Measurements from ENCODE around the gene SDHAF2.
"Not testable (repeated sequence)": the region's sequence is repeated elsewhere in the genome, so short reads cannot be mapped to it uniquely, and the experiment has no call there.

Gene SDHAF2

DNA sequence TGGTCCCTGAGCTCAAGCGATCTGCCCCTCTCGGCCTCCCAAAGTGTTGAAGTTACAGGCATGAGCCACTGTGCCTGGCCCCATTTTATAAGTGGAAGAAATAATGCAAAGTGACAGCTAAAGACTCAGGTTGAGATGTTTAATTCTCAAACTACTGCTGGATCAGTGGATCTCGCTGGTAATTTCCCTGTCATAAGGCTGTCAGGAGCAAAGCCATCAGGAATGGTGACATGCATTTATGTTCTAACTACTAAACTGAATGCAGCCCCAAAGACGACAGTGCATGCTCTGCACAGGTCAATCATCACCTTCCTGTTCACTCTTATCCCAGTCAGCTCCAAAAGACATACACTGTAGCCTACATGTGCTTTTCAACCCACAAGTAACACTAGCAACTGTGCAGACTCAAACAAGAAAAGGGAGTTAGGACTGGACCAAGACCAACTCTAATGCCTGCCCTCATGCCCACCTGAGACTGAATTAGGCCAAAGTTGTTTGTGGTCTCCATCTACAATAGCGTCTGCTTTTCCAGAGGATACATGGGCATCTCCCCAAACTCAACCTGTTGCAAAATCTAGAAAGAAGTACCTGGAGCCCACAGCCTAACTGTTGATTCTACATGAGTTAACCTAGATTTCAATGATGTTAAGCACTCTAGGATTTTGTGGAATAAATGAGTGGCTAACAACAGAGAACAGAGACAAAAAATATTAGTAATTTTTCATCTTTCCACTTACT lies 22.8 kb upstream of the SDHAF2 start:
- no peaks in the 10 kb centered on the region for H3K9me3 Mint-ChIP-seq
- H3K4me3 Mint-ChIP-seq = no peak overlapping the region
- H3K4me1 Mint-ChIP-seq (ENCODE audit: low read depth in 2 of 2) = peaks cover 3% of the 10 kb centered on the region in 2 donors
- peak overlapping the region in 1 of 2 donors; percentile 41 for H3K27ac Mint-ChIP-seq
- H3K36me3 Mint-ChIP-seq (ENCODE audit: insufficient read depth) = peaks cover 79% of the 10 kb centered on the region
- no peaks in the 10 kb centered on the region for H3K27me3 Mint-ChIP-seq
- ATAC-seq (replicated peaks) (no peak), DNase-seq (no peak)

DNA sequence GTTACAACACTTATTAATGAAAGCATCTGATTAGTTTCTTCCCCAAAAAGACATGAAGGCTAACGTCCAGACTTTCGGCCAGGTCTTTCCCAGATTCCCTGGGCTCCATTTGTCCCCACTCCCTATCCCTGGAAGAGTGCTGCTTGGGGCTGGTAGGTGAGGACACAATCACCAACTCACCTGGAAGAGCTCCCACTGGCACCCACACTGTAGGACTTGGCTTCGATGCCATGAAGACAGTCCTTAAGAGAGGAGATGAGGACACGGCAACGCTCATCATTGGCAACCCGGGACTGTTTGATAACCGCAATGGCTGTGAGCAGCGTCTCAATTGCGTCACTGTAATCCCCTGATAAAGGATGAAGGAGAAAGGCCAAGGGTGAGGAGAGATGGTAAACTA lies 18.3 kb upstream of the SDHAF2 start:
- H3K4me3 Mint-ChIP-seq = no peak overlapping the region
- H3K36me3 Mint-ChIP-seq (ENCODE audit: insufficient read depth) = peaks cover 97% of the 10 kb centered on the region
- H3K9me3 Mint-ChIP-seq = no peaks in the 10 kb centered on the region
- H3K27ac Mint-ChIP-seq = no peak overlapping the region
- ATAC-seq (replicated peaks) (no peak), DNase-seq (no peak)
- no peaks in the 10 kb centered on the region for H3K27me3 Mint-ChIP-seq
- peaks cover 3 to 4% of the 10 kb centered on the region in 2 donors for H3K4me1 Mint-ChIP-seq (ENCODE audit: low read depth in 2 of 2)

GRCh38 chr11:61413496-61413895 lies 16.4 kb upstream of the SDHAF2 start:
- DNase-seq (no peak), ATAC-seq (replicated peaks) (no peak)
- H3K9me3 Mint-ChIP-seq = no peaks in the 10 kb centered on the region
- no peaks in the 10 kb centered on the region for H3K27me3 Mint-ChIP-seq
- no peak overlapping the region for H3K4me3 Mint-ChIP-seq
- H3K27ac Mint-ChIP-seq = peak overlapping the region; percentile 49 to 57
- H3K4me1 Mint-ChIP-seq (ENCODE audit: low read depth in 2 of 2) = peaks cover 8 to 19% of the 10 kb centered on the region in 2 donors
- H3K36me3 Mint-ChIP-seq (ENCODE audit: insufficient read depth) = peaks cover 85% of the 10 kb centered on the region

DNA sequence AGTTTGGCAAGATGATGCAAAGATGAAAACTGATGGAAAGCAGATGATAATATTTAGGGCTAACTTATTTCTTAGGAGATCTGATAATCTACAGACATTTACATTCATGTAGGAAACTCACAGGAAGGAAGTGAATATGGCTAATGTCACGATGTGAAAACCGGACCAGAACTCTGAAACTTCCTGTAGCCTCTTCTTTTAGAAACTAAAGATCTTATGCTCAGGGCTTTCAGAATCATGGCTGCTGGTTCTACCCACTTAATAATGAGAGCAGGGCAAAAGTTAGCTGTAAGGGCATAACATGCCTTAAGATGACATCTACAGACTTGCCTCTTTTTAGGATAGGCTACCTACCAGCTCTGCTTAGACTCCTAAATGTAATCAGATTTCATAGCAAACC lies 15.4 kb upstream of the SDHAF2 start:
- ATAC-seq (replicated peaks) (no peak), DNase-seq (no peak)
- Mint-ChIP-seq H3K9me3 (no peaks in the 10 kb centered on the region), H3K27me3 (no peaks in the 10 kb centered on the region), H3K36me3 (ENCODE audit: insufficient read depth) (peaks cover 85% of the 10 kb centered on the region), H3K4me3 (no peak overlapping the region), H3K4me1 (ENCODE audit: low read depth in 2 of 2) (peaks cover 8 to 24% of the 10 kb centered on the region in 2 donors), H3K27ac (peak overlapping the region; percentile 38 to 57)

DNA sequence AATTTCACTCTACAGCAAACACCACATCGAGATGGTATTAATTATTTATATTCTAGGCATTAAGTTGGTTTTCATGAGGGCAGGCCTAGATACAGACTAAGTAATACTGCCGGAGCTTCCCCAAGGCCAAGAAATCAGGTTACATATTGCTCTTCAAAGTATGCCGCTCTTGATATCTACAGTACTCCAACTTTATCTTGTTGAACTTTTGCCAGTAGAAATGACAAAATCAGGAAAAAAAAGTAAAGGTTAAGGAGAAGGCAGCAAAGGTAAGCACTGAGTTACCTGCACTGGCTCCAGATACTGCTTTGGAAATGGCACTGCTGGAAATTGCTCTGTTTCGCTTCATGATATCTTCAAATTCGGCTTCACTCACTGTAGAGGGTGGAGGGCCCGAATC lies 14.5 kb upstream of the SDHAF2 start:
- no peaks in the 10 kb centered on the region for H3K9me3 Mint-ChIP-seq
- no peak for DNase-seq
- H3K27me3 Mint-ChIP-seq = no peaks in the 10 kb centered on the region

GRCh38 chr11:61416941-61417340 lies 13.0 kb upstream of the SDHAF2 start:
- peaks cover 87% of the 10 kb centered on the region for H3K36me3 Mint-ChIP-seq (ENCODE audit: insufficient read depth)
- no peak overlapping the region for H3K27ac Mint-ChIP-seq
- peaks cover 13 to 40% of the 10 kb centered on the region in 2 donors for H3K4me1 Mint-ChIP-seq (ENCODE audit: low read depth in 2 of 2)
- H3K27me3 Mint-ChIP-seq = no peaks in the 10 kb centered on the region
- no peaks in the 10 kb centered on the region for H3K9me3 Mint-ChIP-seq
- ATAC-seq (replicated peaks) = no peak
- no peak overlapping the region for H3K4me3 Mint-ChIP-seq
- DNase-seq = no peak

More for the DNA sequence above, 14.5 kb upstream of the SDHAF2 start:
- Mint-ChIP-seq H3K27ac (no peak overlapping the region), H3K4me3 (no peak overlapping the region), H3K36me3 (ENCODE audit: insufficient read depth) (peaks cover 87% of the 10 kb centered on the region), H3K4me1 (ENCODE audit: low read depth in 2 of 2) (peaks cover 11 to 30% of the 10 kb centered on the region in 2 donors)
- ATAC-seq (replicated peaks) = no peak

GRCh38 chr11:61417670-61418069 lies 12.3 kb upstream of the SDHAF2 start:
- Mint-ChIP-seq H3K9me3 (no peaks in the 10 kb centered on the region), H3K27me3 (no peaks in the 10 kb centered on the region), H3K36me3 (ENCODE audit: insufficient read depth) (peaks cover 87% of the 10 kb centered on the region), H3K4me1 (ENCODE audit: low read depth in 2 of 2) (peaks cover 14 to 47% of the 10 kb centered on the region in 2 donors), H3K4me3 (no peak overlapping the region), H3K27ac (peak overlapping the region; percentile 2 to 63)
- ATAC-seq (replicated peaks) = no peak
- no peak for DNase-seq

GRCh38 chr11:61418136-61418535 lies 11.8 kb upstream of the SDHAF2 start:
- peak overlapping the region; percentile 2 to 63 for H3K27ac Mint-ChIP-seq
- no peaks in the 10 kb centered on the region for H3K9me3 Mint-ChIP-seq
- H3K4me3 Mint-ChIP-seq = no peak overlapping the region
- ATAC-seq (replicated peaks) = no peak
- no peak for DNase-seq
- H3K27me3 Mint-ChIP-seq = no peaks in the 10 kb centered on the region
- H3K36me3 Mint-ChIP-seq (ENCODE audit: insufficient read depth) = peaks cover 85% of the 10 kb centered on the region
- H3K4me1 Mint-ChIP-seq (ENCODE audit: low read depth in 2 of 2) = peaks cover 15 to 49% of the 10 kb centered on the region in 2 donors

DNA sequence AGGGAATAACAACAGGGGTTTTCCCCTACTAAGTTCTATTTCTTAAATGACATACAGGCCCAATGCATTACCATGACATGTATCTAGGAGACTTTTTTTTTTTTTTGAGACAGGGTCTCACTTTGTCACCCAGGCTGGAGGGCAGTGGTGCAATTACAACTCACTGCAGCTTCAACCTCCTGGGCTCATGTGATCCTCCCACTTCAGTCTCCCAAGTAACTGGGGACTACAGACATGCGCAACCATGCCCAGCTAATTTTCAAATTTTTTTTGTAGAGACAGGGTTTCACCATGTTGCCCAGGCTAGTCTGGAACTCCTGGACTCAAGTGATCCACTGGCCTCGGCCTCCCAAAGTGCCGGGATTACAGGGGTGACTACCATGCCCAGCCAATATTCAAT lies 7.7 kb upstream of the SDHAF2 start:
- H3K36me3 Mint-ChIP-seq (ENCODE audit: insufficient read depth) = peaks cover 89% of the 10 kb centered on the region
- peaks cover 20 to 62% of the 10 kb centered on the region in 2 donors for H3K4me1 Mint-ChIP-seq (ENCODE audit: low read depth in 2 of 2)
- H3K27ac Mint-ChIP-seq = peak overlapping the region in 1 of 2 donors; percentile 64
- no peak for DNase-seq
- no peak overlapping the region for H3K4me3 Mint-ChIP-seq
- no peak for ATAC-seq (replicated peaks)
- no peaks in the 10 kb centered on the region for H3K27me3 Mint-ChIP-seq
- no peaks in the 10 kb centered on the region for H3K9me3 Mint-ChIP-seq

- H3K9me3 Mint-ChIP-seq = no peaks in the 10 kb centered on the region
- peaks cover 91% of the 10 kb centered on the region for H3K36me3 Mint-ChIP-seq (ENCODE audit: insufficient read depth)
- peak overlapping the region; percentile 56 to 69 for H3K27ac Mint-ChIP-seq
- H3K4me1 Mint-ChIP-seq (ENCODE audit: low read depth in 2 of 2) = peaks cover 25 to 52% of the 10 kb centered on the region in 2 donors
- no peak overlapping the region for H3K4me3 Mint-ChIP-seq
- ATAC-seq (replicated peaks) (no peak), DNase-seq (no peak)
- H3K27me3 Mint-ChIP-seq = no peaks in the 10 kb centered on the region
Measured at GRCh38 chr11:61425367-61426131, 4.4 kb upstream of the SDHAF2 start.

DNA sequence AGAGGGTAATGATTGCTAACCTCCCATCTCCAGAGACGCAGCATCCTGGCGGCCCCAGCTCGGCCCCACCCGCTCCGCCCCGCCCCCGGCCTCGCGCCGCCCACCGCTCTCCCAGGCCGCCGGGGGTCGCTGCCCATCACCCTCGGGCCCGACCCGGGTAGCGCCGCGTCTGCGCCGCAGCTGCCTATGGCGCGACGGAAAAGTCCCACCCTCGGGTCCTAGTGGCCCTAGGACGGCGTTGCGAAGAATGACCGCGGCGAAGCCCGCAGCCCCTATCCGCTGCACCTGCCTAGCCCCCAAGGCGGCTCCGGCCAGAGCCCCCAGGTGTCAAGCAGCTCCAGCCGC lies 606 bp upstream of the SDHAF2 start:
- ATAC-seq (replicated peaks) (peak; percentile 52), DNase-seq (peak; percentile 61 to 72 (median 71))
- Mint-ChIP-seq H3K4me3 (peak overlapping the region; percentile 96 to 97), H3K27me3 (no peaks in the 10 kb centered on the region), H3K36me3 (ENCODE audit: insufficient read depth) (peaks cover 58% of the 10 kb centered on the region), H3K4me1 (ENCODE audit: low read depth in 2 of 2) (peaks cover 37 to 39% of the 10 kb centered on the region in 2 donors), H3K27ac (peak overlapping the region; percentile 99 to 100), H3K9me3 (no peaks in the 10 kb centered on the region)

DNA sequence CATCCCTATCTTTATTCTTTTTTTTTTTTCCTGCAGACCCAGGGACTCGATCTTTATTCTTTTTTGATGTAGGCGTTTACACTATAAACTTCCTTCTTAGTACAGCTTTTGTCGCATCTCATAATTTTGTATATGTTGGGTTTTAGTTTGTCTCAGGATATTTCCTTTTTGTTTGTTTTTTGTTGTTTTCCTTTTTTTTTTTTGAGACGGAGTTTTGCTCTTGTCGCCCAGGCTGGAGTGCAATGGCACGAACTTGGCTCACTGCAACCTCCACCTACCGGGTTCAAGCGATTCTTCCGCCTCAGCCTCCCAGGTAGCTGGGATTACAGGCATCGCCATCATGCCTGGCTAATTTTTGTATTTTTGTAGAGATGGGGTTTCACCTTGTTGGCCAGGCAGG lies 915 bp downstream of the SDHAF2 start:
- Mint-ChIP-seq H3K4me1 (ENCODE audit: low read depth in 2 of 2) (peaks cover 38% of the 10 kb centered on the region in 2 donors), H3K27ac (peak overlapping the region; percentile 99 to 100), H3K36me3 (ENCODE audit: insufficient read depth) (peaks cover 51% of the 10 kb centered on the region), H3K4me3 (peak overlapping the region; percentile 96 to 97)
- ATAC-seq (replicated peaks); H3K27me3 Mint-ChIP-seq; DNase-seq; H3K9me3 Mint-ChIP-seq: not testable (repeated sequence)

DNA sequence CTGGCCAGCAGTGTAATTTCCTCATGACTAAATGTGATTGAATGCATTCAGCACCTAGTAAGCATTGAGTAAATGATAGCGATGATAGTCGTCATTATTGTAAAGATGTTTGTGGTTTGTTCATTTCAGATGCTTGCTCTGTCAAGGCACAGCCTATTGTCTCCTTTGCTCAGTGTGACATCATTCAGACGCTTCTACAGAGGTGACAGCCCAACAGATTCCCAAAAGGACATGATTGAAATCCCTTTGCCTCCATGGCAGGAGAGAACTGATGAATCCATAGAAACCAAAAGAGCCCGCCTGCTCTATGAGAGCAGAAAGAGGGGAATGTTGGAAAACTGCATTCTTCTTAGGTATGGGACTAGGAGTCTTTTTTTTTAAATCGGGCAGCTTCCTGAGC lies 7.6 kb downstream of the SDHAF2 start:
- DNase-seq (no peak), ATAC-seq (replicated peaks) (no peak)
- Mint-ChIP-seq H3K9me3 (no peaks in the 10 kb centered on the region), H3K4me1 (ENCODE audit: low read depth in 2 of 2) (peaks cover 8 to 26% of the 10 kb centered on the region in 2 donors), H3K27ac (peak overlapping the region in 1 of 2 donors; percentile 53), H3K27me3 (no peaks in the 10 kb centered on the region), H3K4me3 (no peak overlapping the region), H3K36me3 (ENCODE audit: insufficient read depth) (peaks cover 65% of the 10 kb centered on the region)

DNA sequence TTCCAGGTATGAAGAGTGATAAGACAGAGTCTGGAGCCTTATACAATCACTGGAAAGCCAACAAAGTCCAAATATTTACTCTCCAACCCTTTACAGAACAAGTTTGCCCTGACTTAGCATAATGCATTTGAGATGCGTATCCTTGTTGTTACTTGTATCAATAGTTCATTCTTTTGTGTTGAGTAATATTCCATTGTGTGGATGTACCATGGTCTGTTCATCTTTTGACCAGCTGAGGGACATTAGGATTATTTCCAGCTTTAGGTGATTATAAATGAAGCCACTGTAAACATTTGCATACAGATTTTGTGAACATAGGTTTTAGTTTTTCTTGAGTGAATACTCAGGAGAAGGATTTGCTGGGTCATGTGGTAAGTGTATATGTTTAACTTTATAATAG lies 9.7 kb downstream of the SDHAF2 start:
- H3K4me1 Mint-ChIP-seq (ENCODE audit: low read depth in 2 of 2) = peaks cover 15 to 16% of the 10 kb centered on the region in 2 donors
- H3K27ac Mint-ChIP-seq = no peak overlapping the region
- peaks cover 78% of the 10 kb centered on the region for H3K36me3 Mint-ChIP-seq (ENCODE audit: insufficient read depth)

More for the DNA sequence above, 9.7 kb downstream of the SDHAF2 start:
- Mint-ChIP-seq H3K4me3 (no peak overlapping the region), H3K9me3 (no peaks in the 10 kb centered on the region), H3K27me3 (no peaks in the 10 kb centered on the region)
- DNase-seq (no peak), ATAC-seq (replicated peaks) (no peak)

Data from effector memory CD8-positive, alpha-beta T cell (primary cell).